IMR-90 (cell line): ENCODE data around the gene NPAS2. TPM values are rescaled to one million over a fixed set of nuclear protein-coding genes. Genes with fewer than 3 reads are reported as not detected.

Source experiments
- ATAC-seq: fragments of 200-7000 bp; cut with Tn5 transposase; 2 replicates; pipeline ENCODE4 v1.9.1; 2020; ENCODE audit warnings: low read depth, mild to moderate bottlenecking, moderate library complexity
- BruUV-seq: library from RNA; stranded (reverse); fragments of 400-500 nt; replicated peaks from 2 replicates; lab custom pipeline; 2021; lab: Mats Ljungman, UMichigan
- CTCF ChIA-PET: fragments of 300-600 bp; formaldehyde crosslinking; extraction: SDS; loops from one replicate; lab custom pipeline; 2021; ENCODE audit warnings: antibody characterized with exemption; lab: Yijun Ruan, JAX
- POLR2A ChIA-PET: fragments of 300-600 bp; sonication (Branson Sonifier 250); formaldehyde crosslinking; loops from one replicate; lab custom pipeline; 2022; ENCODE audit warnings: antibody characterized with exemption; ENCODE audit not compliant: unreplicated experiment; lab: Charles Lee
- DNase-seq: peaks from one replicate; pipeline ENCODE4 v3.0.0; 2013
- H2AFZ ChIP-seq: replicated peaks from 2 replicates; pipeline ENCODE3; 2013; ENCODE audit warnings: low read length, mild to moderate bottlenecking; ENCODE audit not compliant: poor library complexity
- H2AK5ac ChIP-seq: 2 replicates; pipeline ENCODE4 v1.6.1; 2013; ENCODE audit warnings: low read depth, low read length, inconsistent platforms
- H2AK9ac ChIP-seq: replicated peaks from 2 replicates; pipeline ENCODE3; 2013; ENCODE audit warnings: mild to moderate bottlenecking, low read depth, low read length, moderate library complexity; ENCODE audit not compliant: poor library complexity
- H2BK120ac ChIP-seq: 2 replicates; pipeline ENCODE4 v1.6.1; 2013; ENCODE audit warnings: low read depth, low read length, inconsistent platforms
- H2BK15ac ChIP-seq: 3 replicates; pipeline ENCODE4 v1.6.1; 2013; ENCODE audit warnings: low read depth, low read length, inconsistent platforms
- H2BK20ac ChIP-seq: 2 replicates; pipeline ENCODE4 v1.6.1; 2013; ENCODE audit warnings: low read depth, mild to moderate bottlenecking, inconsistent platforms, low read length, moderate library complexity
- H2BK5ac ChIP-seq: 2 replicates; pipeline ENCODE4 v1.6.1; 2013; ENCODE audit warnings: mild to moderate bottlenecking, low read depth, low read length, inconsistent platforms; ENCODE audit not compliant: poor library complexity, severe bottlenecking
- H3K14ac ChIP-seq: replicated peaks from 2 replicates; pipeline ENCODE4 v1.6.1; 2013; ENCODE audit warnings: low read depth, low read length, inconsistent platforms
- H3K18ac ChIP-seq: 2 replicates; pipeline ENCODE4 v1.6.1; 2013; ENCODE audit warnings: low read depth, low read length, control low read depth
- H3K23ac ChIP-seq: 2 replicates; pipeline ENCODE4 v1.6.1; 2013; ENCODE audit warnings: low read depth, low read length, inconsistent platforms
- H3K27ac ChIP-seq: 2 replicates; pipeline ENCODE4 v1.5.1; 2013; ENCODE audit warnings: mild to moderate bottlenecking, control low read depth, low read length; ENCODE audit not compliant: insufficient read depth
- H3K27me3 ChIP-seq: 2 replicates; pipeline ENCODE4 v1.6.1; 2013; ENCODE audit warnings: low read length; ENCODE audit not compliant: control insufficient read depth, insufficient read depth
- H3K36me3 ChIP-seq: 2 replicates; pipeline ENCODE4 v1.6.1; 2013; ENCODE audit warnings: low read length, mixed read lengths; ENCODE audit not compliant: control insufficient read depth, insufficient read depth
- H3K4ac ChIP-seq: 2 replicates; pipeline ENCODE4 v1.6.1; 2013; ENCODE audit warnings: low read depth, low read length, inconsistent platforms
- H3K4me1 ChIP-seq: 2 replicates; pipeline ENCODE4 v1.6.1; 2013; ENCODE audit warnings: low read length, mixed read lengths; ENCODE audit not compliant: control insufficient read depth, insufficient read depth
- H3K4me2 ChIP-seq: 2 replicates; pipeline ENCODE4 v1.6.1; 2013; ENCODE audit warnings: low read depth, mild to moderate bottlenecking, control low read depth, low read length, moderate library complexity
- H3K4me3 ChIP-seq: 2 replicates; pipeline ENCODE4 v1.5.1; 2013; ENCODE audit warnings: low read depth, mild to moderate bottlenecking, control low read depth, low read length, moderate library complexity; ENCODE audit not compliant: insufficient read depth
- H3K56ac ChIP-seq: 2 replicates; pipeline ENCODE4 v1.6.1; 2013; ENCODE audit warnings: low read length, inconsistent platforms; ENCODE audit not compliant: insufficient read depth; ENCODE audit errors: extremely low read depth
- H3K79me1 ChIP-seq, 2 experiments: 2 replicates each; pipeline ENCODE4 v1.6.1; 2013; ENCODE audit warnings: low read length in 2 of 2, inconsistent platforms in 1 of 2, low read depth in 1 of 2
- H3K9ac ChIP-seq: 2 replicates; pipeline ENCODE4 v1.6.1; 2013; ENCODE audit warnings: low read depth, low read length, control low read depth
- H3K9me1 ChIP-seq: 2 replicates; pipeline ENCODE4 v1.6.1; 2013; ENCODE audit warnings: low read length, inconsistent platforms; ENCODE audit not compliant: insufficient read depth
- H3K9me3 ChIP-seq: 2 replicates; pipeline ENCODE4 v1.6.1; 2013; ENCODE audit warnings: low read length; ENCODE audit not compliant: control insufficient read depth, insufficient read depth
- H4K20me1 ChIP-seq: 2 replicates; pipeline ENCODE4 v1.6.1; 2013; ENCODE audit warnings: low read length, inconsistent platforms; ENCODE audit not compliant: insufficient read depth
- H4K5ac ChIP-seq: 2 replicates; pipeline ENCODE4 v1.6.1; 2013; ENCODE audit warnings: mild to moderate bottlenecking, low read depth, low read length, control low read depth
- H4K8ac ChIP-seq, 2 experiments: 2 replicates each; pipeline ENCODE4 v1.6.1; 2013; ENCODE audit warnings: low read depth in 2 of 2, low read length in 2 of 2, control low read depth in 1 of 2, inconsistent platforms in 1 of 2
- H4K91ac ChIP-seq: 2 replicates; pipeline ENCODE4 v1.6.1; 2013; ENCODE audit warnings: low read depth, low read length, inconsistent platforms; ENCODE audit not compliant: insufficient read depth
- BHLHE40 ChIP-seq: fragments of 150-350 bp; IDR thresholded peaks from 2 replicates; pipeline ENCODE4 v1.6.1; 2016; ENCODE audit warnings: mild to moderate bottlenecking, low read depth, low read length
- CEBPB ChIP-seq: IDR thresholded peaks from 2 replicates; pipeline ENCODE4 v1.6.1; 2012; ENCODE audit warnings: low read depth, low read length, improper control_type of control experiment
- CTCF ChIP-seq: conservative IDR thresholded peaks from 2 replicates; pipeline ENCODE4 v1.5.1; 2012; ENCODE audit warnings: mild to moderate bottlenecking, low read depth, low read length, improper control_type of control experiment
- ELK1 ChIP-seq: fragments of 150-350 bp; IDR thresholded peaks from 2 replicates; pipeline ENCODE4 v1.6.1; 2016; ENCODE audit warnings: low read depth, mild to moderate bottlenecking, low read length, moderate library complexity, borderline replicate concordance
- MAZ ChIP-seq: IDR thresholded peaks from 2 replicates; pipeline ENCODE4 v1.6.1; 2012; ENCODE audit warnings: low read depth, mild to moderate bottlenecking, low read length, improper control_type of control experiment, moderate library complexity, borderline replicate concordance
- MXI1 ChIP-seq: IDR thresholded peaks from 2 replicates; pipeline ENCODE4 v1.6.1; 2012; ENCODE audit warnings: low read depth, mild to moderate bottlenecking, low read length, moderate library complexity, borderline replicate concordance
- NFE2L2 ChIP-seq: fragments of 150-350 bp; IDR thresholded peaks from 2 replicates; pipeline ENCODE4 v1.6.1; 2016; ENCODE audit warnings: low read depth, mild to moderate bottlenecking, low read length
- RAD21 ChIP-seq: IDR thresholded peaks from 2 replicates; pipeline ENCODE4 v1.6.1; 2012; ENCODE audit warnings: low read length, improper control_type of control experiment
- WGBS, 2 experiments: methylation state at CpG; one replicate each; pipeline versions ENCODE4 v1.1.5 to v1.1.7; 2013; ENCODE audit warnings: missing lambda C conversion rate in 2 of 2; ENCODE audit not compliant: insufficient read length in 1 of 2; ENCODE audit errors: extremely low coverage in 2 of 2; 5-methylcytosine and 5-hydroxymethylcytosine counted together
- dilution Hi-C: fragments of 300-500 bp; cut with HindIII; formaldehyde crosslinking; loops from one replicate; pipeline ENCODE4 v1.14.3; 2018; ENCODE audit warnings: low sequenced_read_pairs; ENCODE audit not compliant: unreplicated experiment
- in situ Hi-C: fragments of 300-500 bp; cut with MboI; formaldehyde crosslinking; loops from 3 replicates; pipeline ENCODE4 v1.14.3; 2019; ENCODE audit warnings: low sequenced_read_pairs, inconsistent platforms, mixed read lengths
- intact Hi-C: fragments of 100-400 bp; cut with micrococcal nuclease; formaldehyde crosslinking; loops from 2 replicates; pipeline ENCODE4 v1.10.0; 2022
- polyA plus RNA-seq, 3 experiments: library from polyadenylated mRNA; depleted of rRNA; stranded (reverse); fragments of >200 nt; gene quantifications; 2 replicates each; pipeline ENCODE4 v1.2.3, GENCODE V29; 2012; ENCODE audit warnings: low replicate concordance in 1 of 3
- total RNA-seq: library from RNA; depleted of rRNA; stranded (reverse); fragments of >200 nt; gene quantifications from 2 replicates; pipeline ENCODE4 v1.2.3, GENCODE V29; 2012

NPAS2 gene
- total and polyA plus RNA-seq, 2 of the 4 experiments (the other 2 are of a cell fraction) = 5.2 to 14.8 TPM

- Histone ChIP-seq H3K9me3 (no peaks in the 10 kb centered on the region), H3K36me3 (no peaks in the 10 kb centered on the region), H3K4me2 (no peak overlapping the region), H4K91ac (no peak overlapping the region), H3K23ac (no peak overlapping the region), H2BK20ac (no peak overlapping the region), H2AK9ac (no peak overlapping the region), H3K4me1 (peaks cover 19% of the 10 kb centered on the region), H3K79me1 (peaks cover 19 to 36% of the 10 kb centered on the region in 2 experiments), H3K14ac (no peak overlapping the region), H2BK15ac (no peak overlapping the region), H3K27ac (no peak overlapping the region), H3K18ac (no peak overlapping the region), H2AFZ (no peak overlapping the region), H4K20me1 (no peaks in the 10 kb centered on the region), H2BK120ac (no peak overlapping the region), H3K9me1 (peaks cover 22% of the 10 kb centered on the region), H3K9ac (no peak overlapping the region), H3K27me3 (no peaks in the 10 kb centered on the region), H2BK5ac (no peak overlapping the region), H3K4me3 (no peak overlapping the region), H2AK5ac (no peak overlapping the region), H3K4ac (no peak overlapping the region), H3K56ac (no peak overlapping the region), H4K5ac (no peak overlapping the region), H4K8ac (no peak overlapping the region)
- WGBS, 2 experiments = no CpG with 5 or more reads among the region's 6 CpGs
- dilution Hi-C loops = no loop called here
- ATAC-seq (no peak), DNase-seq (no peak)
- in situ Hi-C loops = no loop called here
- POLR2A ChIA-PET = no interaction called here
- intact Hi-C loops = no loop called here
- BruUV-seq = no TSS peak
- no peak for TF ChIP-seq ELK1
- TF ChIP-seq BHLHE40 = no peak
- no peak for TF ChIP-seq MXI1
- TF ChIP-seq MAZ = no peak
- no peak for TF ChIP-seq CEBPB
- TF ChIP-seq NFE2L2 = no peak
- TF ChIP-seq CTCF = no peak
- no peak for TF ChIP-seq RAD21
- CTCF ChIA-PET = no interaction called here
Observed at GRCh38 chr2:100889286-100889685, 69.3 kb downstream of the NPAS2 start.
